Stimulated activated CD4-positive, alpha-beta T cell treated with anti-CD3 and anti-CD28 coated beads, TNF-alpha, amount 100 ng/mL, for 4 hours (primary cell): Measurements from ENCODE around the gene DUSP12.
A peak's percentile ranks its signal among the peaks of the same experiment; 100 is the strongest.
"Not testable (repeated sequence)": the region's sequence is repeated elsewhere in the genome, so short reads cannot be mapped to it uniquely, and the experiment has no call there.

Experiments
- DNase-seq, 3 experiments: peaks; one replicate each; pipeline ENCODE4 v3.0.0-alpha.2; 2020; ENCODE audit warnings: low read depth in 3 of 3

DUSP12 gene, protein sequence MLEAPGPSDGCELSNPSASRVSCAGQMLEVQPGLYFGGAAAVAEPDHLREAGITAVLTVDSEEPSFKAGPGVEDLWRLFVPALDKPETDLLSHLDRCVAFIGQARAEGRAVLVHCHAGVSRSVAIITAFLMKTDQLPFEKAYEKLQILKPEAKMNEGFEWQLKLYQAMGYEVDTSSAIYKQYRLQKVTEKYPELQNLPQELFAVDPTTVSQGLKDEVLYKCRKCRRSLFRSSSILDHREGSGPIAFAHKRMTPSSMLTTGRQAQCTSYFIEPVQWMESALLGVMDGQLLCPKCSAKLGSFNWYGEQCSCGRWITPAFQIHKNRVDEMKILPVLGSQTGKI

DNA sequence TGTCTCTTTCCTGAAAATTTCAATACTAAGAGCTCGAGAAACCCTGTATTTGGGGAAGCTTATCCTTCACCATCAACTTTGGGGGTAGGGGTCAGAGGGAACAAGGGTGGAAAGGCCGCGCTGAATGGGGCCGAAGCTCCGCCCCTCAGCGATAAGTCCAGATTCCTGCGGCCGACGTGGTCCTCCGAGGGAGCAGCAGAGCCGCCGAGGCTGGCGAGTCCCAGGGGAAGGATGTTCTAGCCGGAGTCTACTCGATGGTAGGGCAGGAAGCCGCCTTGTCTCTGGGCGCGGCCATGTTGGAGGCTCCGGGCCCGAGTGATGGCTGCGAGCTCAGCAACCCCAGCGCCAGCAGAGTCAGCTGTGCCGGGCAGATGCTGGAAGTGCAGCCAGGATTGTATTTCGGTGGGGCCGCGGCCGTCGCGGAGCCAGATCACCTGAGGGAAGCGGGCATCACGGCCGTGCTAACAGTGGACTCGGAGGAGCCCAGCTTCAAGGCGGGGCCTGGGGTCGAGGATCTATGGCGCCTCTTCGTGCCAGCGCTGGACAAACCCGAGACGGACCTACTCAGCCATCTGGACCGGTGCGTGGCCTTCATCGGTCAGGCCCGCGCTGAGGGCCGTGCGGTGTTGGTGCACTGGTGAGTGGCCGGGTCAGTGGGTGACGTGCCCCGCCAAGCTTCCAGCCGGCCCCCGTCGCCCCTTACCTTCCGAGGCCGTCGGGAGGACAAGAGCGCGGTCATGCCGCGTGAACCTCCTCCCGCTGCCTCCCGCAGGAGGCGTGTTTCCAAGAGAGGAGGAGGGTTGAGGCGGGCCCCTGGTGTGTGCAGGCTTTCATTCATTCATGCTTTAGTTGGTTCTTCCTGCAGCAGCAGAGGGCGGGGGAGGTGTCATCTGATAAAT, at the start of gene DUSP12:
Gene DUSP12 (plus strand): TSS at position 278 of the 899 bp plus-strand sequence. CDS start 16 bp downstream, at position 294.
- peak; percentile 67 to 72 (median 72) for DNase-seq

DNA sequence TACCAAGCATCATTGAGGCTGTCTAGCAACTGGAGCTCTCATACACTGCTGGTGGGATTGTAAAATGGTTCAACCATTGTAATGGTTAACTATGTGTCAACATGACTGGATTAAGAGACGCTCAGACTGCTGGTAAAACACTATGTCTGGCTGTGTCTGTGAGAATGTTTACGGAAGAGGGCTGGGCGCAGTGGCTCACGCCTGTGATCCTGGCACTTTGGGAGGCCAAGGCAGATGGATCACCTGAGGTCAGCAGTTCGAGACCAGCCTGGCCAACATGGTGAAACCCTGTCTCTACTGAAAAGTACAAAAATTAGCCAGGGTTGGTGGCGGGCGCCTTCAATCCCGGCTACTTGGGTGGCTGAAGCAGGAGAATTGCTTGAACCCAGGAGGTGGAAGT, 47.3 kb upstream of the DUSP12 start:
- DNase-seq = no peak

GRCh38 chr1:161705537-161705936, 44.0 kb upstream of the DUSP12 start:
- no peak for DNase-seq

GRCh38 chr1:161706113-161706481, 43.5 kb upstream of the DUSP12 start:
- no peak for DNase-seq

DNA sequence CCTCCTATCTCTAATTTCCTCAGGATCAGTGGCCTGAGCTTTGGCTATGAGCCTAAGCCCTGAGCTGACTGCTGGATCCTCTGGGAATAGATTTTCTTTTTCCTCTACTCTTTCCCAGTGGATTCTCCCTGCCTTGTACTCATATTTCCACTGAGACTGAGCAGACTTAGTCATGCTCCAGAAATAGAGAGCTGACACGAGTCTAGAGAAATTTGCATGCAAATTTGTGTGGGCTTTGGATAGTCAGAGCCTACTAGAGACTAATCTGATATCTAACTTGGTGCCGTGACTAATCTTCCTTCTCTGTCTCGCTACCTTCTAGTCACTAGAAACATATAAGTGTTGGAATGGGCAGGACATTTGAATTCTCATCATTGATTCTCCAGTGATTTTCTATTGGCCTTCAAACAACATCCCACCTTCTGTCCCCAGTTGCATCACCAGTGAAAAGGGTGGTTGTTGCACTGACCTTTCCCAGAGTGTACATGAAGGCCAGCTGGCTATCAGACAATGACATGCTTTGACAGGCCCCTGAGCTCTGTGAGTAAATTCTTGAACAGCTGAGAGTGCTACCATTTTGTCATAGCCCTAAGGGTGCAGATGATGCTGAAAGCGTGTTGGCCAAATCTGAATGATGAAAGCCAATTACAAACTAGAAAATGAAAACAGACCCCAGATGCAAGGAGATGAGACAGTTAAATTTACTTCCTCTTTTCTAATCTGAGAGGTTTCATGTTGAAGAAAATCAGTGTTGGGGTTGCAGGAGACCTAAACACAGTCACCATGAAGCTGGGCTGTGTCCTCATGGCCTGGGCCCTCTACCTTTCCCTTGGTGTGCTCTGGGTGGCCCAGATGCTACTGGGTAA, 42.9 kb upstream of the DUSP12 start, which contains the start of gene FCRLA:
Gene FCRLA (plus strand): TSS at position 748 of the 866 bp plus-strand sequence. CDS start 36 bp downstream, at position 784.
- no peak for DNase-seq

DNA sequence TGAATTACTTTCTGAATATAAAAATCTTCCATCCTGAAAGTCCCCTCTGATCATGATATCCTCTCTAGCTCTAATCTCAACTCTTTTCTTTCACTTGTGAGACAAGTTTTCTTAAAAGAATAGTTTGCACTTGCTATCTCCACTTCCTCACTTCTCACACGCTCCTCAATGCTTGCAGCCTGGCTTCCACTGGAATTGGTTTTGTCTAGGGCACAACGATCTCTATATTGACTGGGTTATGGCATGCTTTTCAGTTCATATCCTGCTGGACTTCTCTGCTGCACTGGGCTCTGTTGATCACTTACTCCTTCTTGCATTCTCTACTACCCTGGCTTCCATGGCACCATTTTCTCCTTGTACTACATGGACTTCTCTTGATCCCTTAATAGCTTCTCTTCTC, 42.1 kb upstream of the DUSP12 start:
- no peak for DNase-seq

DNA sequence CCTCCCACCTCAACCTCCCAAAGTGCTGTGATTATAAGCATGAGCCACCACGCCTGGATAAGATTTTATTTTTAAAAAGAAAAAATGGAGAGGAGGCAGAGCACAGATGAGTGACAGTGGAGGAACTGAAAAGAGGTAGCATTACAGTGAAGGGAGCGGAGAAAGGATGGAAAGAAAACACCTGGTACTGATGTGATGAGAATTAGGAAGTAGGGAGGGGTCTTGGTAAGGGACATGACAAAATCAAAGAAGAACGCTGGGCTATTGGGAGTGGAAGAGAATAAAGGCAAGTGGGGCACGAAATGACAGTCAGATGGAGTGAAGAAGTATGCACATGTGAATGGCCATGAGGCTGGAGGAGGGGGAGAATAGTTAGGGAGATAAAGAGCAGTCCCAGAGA, 40.2 kb upstream of the DUSP12 start:
- no peak for DNase-seq

DNA sequence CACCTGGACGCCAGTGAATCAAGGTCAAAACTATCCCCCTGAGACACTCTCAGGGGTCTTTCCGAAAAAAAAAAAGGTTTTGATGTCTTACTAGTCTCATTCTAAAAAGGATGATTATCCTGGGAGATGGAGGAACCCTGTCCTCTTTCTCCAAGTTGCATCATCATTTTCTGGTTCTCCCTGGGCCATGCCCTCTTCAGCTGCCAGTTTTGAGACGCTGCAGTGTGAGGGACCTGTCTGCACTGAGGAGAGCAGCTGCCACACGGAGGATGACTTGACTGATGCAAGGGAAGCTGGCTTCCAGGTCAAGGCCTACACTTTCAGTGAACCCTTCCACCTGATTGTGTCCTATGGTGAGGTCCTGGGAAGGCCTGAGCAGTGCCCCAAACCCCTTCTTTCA, 39.0 kb upstream of the DUSP12 start:
- DNase-seq = no peak

GRCh38 chr1:161718559-161719324, 30.8 kb upstream of the DUSP12 start:
- DNase-seq = no peak

- DNase-seq = no peak
Measured at GRCh38 chr1:161719325-161719611, 30.3 kb upstream of the DUSP12 start.

- DNase-seq = no peak
Measured at GRCh38 chr1:161720422-161720821, 29.2 kb upstream of the DUSP12 start.

DNA sequence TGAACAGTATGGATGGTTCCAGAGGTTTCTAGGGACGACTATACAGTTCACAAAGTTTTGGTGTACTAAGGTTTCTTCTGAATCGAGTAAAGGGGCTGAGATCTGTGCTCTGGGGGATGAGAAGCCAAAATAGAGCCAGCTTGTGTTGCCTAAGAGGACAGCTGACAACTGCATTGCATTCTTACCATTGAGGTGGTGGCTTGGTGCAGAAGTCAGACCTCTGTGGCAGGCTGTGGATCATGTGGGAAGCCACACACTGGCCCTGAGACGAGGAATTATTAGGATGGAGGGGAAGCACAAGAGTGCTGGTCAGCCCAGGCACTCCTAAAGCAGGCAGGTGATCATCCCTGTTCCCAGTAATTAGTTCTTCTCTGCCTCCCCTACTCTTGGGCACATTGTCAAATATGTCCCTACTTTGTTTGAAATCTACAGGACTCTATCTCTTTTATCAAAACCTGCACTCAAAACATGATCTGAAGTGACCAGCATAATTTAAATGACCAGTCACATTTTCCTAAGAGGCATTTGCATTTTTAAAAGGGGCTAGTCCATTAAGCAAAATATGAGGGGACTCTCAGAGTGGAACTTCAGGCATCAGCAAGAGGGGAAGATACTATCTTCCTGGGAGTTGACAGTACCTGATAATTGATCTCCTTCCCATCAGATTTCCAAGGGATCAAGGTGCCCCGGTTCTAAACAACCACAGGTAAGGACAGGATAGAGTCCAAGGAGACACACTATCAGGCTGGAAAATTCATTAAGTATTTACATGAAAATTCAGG, 28.4 kb upstream of the DUSP12 start, which contains the start of gene FCRLB:
Gene FCRLB (plus strand): TSS at position 589 of the 782 bp plus-strand sequence. CDS start 1,129 bp downstream, outside the sequence.
- DNase-seq = no peak

DNA sequence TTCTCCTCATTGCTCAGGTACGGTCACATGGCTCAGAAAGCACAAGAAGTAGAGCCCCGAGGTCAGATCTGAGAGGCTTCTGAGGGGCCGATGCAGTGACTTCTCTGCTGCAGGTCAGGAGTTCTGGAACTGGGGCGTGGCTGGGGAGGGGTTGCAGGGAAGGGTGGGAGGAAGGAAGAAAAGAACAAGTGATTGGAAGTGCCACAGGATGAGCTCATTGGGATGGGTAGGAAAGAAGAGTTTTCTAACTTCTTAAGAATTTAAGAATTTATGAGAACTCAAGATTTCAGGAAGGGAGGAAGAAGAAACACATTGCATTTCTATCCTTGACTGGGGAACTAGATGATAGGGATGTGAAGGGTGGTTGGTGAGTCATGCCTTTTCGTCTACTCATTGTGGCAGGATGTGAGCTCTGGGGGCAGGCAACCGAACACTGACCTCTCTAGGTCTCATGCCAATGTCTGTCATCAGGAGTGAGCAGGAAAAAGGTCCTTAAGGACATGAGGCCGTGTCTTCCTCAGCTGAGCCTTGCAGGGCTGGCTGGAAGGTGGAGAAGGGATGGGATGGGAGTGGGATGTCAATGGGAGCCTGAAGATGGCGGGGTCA, 27.7 kb upstream of the DUSP12 start:
- no peak for DNase-seq

DNA sequence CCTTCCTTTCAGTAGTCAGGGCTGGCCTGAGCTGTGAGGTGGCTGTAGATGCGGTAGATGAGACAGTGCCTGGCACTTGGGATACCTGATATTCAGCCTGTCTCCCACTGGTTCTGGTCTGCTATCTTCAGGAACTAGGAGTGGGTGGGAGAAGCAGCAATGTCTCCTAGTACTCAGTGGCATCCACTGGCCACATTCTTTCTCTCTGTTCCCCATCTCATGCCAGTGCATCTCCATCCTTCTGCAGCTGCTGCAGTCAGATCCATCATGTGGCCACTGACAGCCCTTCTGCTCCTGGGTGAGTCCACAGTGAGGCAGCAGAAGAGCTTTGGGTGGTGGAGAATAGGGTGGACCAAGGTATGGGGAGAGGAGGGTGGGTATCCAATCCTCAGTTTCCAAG, 27.2 kb upstream of the DUSP12 start:
- no peak for DNase-seq

DNA sequence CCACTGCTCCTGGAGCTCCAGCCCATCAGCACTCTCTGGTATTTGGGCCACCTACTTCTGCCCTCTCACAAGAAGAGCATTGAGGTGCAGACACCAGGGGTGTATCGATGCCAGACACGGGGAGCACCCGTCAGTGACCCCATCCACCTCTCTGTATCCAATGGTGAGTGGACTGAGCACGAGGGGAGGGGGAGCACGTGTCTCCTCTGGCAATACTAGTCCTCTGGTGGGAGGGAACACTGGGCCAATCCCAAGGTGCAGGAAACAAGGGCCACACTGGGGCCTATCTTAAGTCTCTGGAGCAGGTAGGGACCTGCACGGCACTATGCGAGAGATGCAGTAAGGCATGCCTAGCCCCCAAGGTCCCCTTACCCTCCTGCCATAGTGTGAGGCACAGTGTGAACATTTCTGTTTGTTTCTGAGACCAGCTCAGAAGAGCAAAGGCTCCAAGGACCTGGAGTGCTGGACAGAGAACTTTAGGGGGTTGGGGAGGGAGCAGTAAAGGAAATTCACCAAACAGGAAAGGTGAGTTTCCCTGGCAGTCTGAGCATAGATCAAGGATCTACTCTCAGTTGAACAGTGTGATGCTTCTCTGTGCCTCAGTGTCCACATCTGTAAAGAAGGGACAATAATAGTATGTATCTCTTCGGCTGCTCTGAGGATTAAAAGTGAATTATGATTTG, 26.0 kb upstream of the DUSP12 start:
- DNase-seq = no peak

DNA sequence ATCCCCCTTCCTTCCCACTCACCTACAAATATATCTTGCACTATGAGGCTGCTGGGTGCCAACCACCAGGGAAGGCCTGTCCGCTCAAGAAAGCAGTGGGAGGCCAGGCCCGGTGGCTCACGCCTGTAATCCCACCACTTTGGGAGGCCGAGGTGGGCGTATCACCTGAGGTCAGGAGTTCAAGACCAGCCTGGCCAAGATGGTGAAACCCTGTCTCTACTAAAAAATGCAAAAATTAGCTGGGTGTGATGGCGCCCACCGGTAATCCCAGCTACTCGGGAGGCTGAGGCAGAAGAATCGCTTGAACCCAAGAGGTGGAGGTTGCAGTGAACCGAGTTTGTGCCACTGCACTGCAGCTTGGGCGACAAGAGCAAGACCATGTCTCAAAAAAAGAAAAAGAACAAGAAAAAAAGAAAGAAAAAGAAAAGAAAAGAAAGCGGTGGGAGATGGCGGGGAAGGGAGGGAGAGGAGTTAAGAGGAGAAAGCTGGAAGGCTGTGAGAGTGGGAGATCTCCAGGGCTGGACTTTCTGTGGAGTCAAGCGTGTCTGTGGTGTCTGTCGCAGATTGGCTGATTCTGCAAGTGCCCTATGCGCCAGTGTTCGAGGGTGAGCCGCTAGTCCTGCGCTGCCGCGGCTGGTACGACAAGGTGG, 24.2 kb upstream of the DUSP12 start:
- not testable (repeated sequence) for DNase-seq

GRCh38 chr1:161725908-161726472, 23.6 kb upstream of the DUSP12 start:
- DNase-seq = peak in 2 of 3 experiments; percentile 11 to 26

- peak; percentile 28 to 54 (median 34) for DNase-seq
Measured at GRCh38 chr1:161726473-161727255, 22.9 kb upstream of the DUSP12 start.
